PC-9 (cell line): ENCODE results near the gene LONP2. TPM values are rescaled to one million over a fixed set of nuclear protein-coding genes. Genes with fewer than 3 reads are reported as not detected.

Source experiments
- BruUV-seq: library from RNA; stranded (reverse); fragments of 400-500 nt; replicated peaks from 2 replicates; lab custom pipeline; 2021; lab: Mats Ljungman, UMichigan
- CTCF ChIA-PET: fragments of 300-600 bp; sonication (Branson Sonifier 250); formaldehyde crosslinking; loops from one replicate; lab custom pipeline; 2022; ENCODE audit warnings: antibody characterized with exemption; lab: Charles Lee
- POLR2A ChIA-PET: fragments of 300-600 bp; sonication (Branson Sonifier 250); formaldehyde crosslinking; loops from one replicate; lab custom pipeline; 2022; ENCODE audit warnings: antibody characterized with exemption; ENCODE audit not compliant: unreplicated experiment; lab: Charles Lee
- DNase-seq, 2 experiments: peaks; one replicate each; pipeline versions ENCODE4 v3.0.0 to v3.0.0-alpha.2; 2015 to 2022; ENCODE audit warnings: mixed read lengths in 1 of 2
- H2AFZ ChIP-seq: fragments of 200-600 bp; sonication (generic); 2 replicates; pipeline ENCODE4 v1.8.1; 2017; ENCODE audit warnings: antibody characterized with exemption
- H3F3A ChIP-seq: fragments of 200-600 bp; sonication (generic); 2 replicates; pipeline ENCODE4 v1.8.1; 2017; ENCODE audit warnings: antibody characterized with exemption, mild to moderate bottlenecking, low read depth; ENCODE audit not compliant: insufficient read depth
- H3K27ac ChIP-seq: fragments of 200-600 bp; sonication (generic); 2 replicates; pipeline ENCODE4 v1.6.1; 2016; ENCODE audit warnings: mixed run types
- H3K27me3 ChIP-seq: fragments of 200-600 bp; sonication (generic); 2 replicates; pipeline ENCODE4 v1.6.1; 2016; ENCODE audit warnings: low read depth, mixed run types; ENCODE audit not compliant: insufficient read depth
- H3K36me3 ChIP-seq: fragments of 200-600 bp; sonication (generic); 2 replicates; pipeline ENCODE4 v1.6.1; 2016; ENCODE audit warnings: low read depth, mixed run types
- H3K4me1 ChIP-seq: fragments of 200-600 bp; sonication (generic); replicated peaks from 2 replicates; pipeline ENCODE4 v1.6.1; 2016; ENCODE audit warnings: mixed run types; ENCODE audit not compliant: insufficient read depth
- H3K4me2 ChIP-seq: fragments of 200-600 bp; sonication (generic); 2 replicates; pipeline ENCODE4 v1.6.1; 2017; ENCODE audit warnings: mixed run types
- H3K4me3 ChIP-seq: fragments of 200-600 bp; sonication (generic); 2 replicates; pipeline ENCODE4 v1.6.1; 2016; ENCODE audit warnings: mixed run types
- H3K79me2 ChIP-seq: fragments of 200-600 bp; sonication (generic); 2 replicates; pipeline ENCODE4 v1.6.1; 2017; ENCODE audit warnings: low read depth, mixed run types
- H3K9me2 ChIP-seq: fragments of 200-600 bp; sonication (generic); 2 replicates; pipeline ENCODE4 v1.8.1; 2017; ENCODE audit warnings: mild to moderate bottlenecking; ENCODE audit not compliant: insufficient read depth
- H3K9me3 ChIP-seq: fragments of 200-600 bp; sonication (generic); 2 replicates; pipeline ENCODE4 v1.8.1; 2016; ENCODE audit warnings: low read depth; ENCODE audit not compliant: insufficient read depth
- H4K20me1 ChIP-seq: fragments of 200-600 bp; sonication (generic); 2 replicates; pipeline ENCODE4 v1.8.1; 2017; ENCODE audit not compliant: insufficient read depth
- CTCF ChIP-seq: fragments of 200-600 bp; sonication (generic); conservative IDR thresholded peaks from 2 replicates; pipeline ENCODE4 v1.6.1; 2017; ENCODE audit warnings: mixed run types, antibody characterized with exemption, mild to moderate bottlenecking, moderate library complexity
- EZH2 ChIP-seq: fragments of 200-600 bp; sonication (generic); IDR thresholded peaks from 2 replicates; pipeline ENCODE4 v1.8.0; 2017; ENCODE audit warnings: antibody characterized with exemption, low read depth
- intact Hi-C: fragments of 100-400 bp; cut with micrococcal nuclease; formaldehyde crosslinking; loops from one replicate; pipeline ENCODE4 v1.10.0; 2022; ENCODE audit not compliant: unreplicated experiment
- total RNA-seq: library from RNA; stranded (reverse); gene quantifications from 2 replicates; pipeline ENCODE4 v1.2.3, GENCODE V29; 2021

Gene LONP2
- total RNA-seq, 1 experiment from 2014 or later = 47.0 TPM

- no peaks in the 10 kb centered on the region for H3K79me2 ChIP-seq
- CTCF ChIA-PET = interaction anchor here (0.6 kb wide), 1 partner anchor 33 kb away, joined by 6 read pairs; no protein-coding TSS in a partner anchor
These were observed 43.1 kb downstream of the LONP2 start for GRCh38 chr16:48287239-48287638.

GRCh38 chr16:48291303-48291702 lies 47.2 kb downstream of the LONP2 start:
- DNase-seq = no peak
- TF ChIP-seq CTCF (no peak), EZH2 (no peak)
- intact Hi-C loops = no loop called here
- no peaks in the 10 kb centered on the region; the same call in 1 of the 2 replicates for H3K79me2 ChIP-seq
- no peak overlapping the region for H3K4me2 ChIP-seq
- H3K27me3 ChIP-seq = no peaks in the 10 kb centered on the region
- BruUV-seq = no TSS peak
- no peak overlapping the region for H3K27ac ChIP-seq
- H4K20me1 ChIP-seq = no peaks in the 10 kb centered on the region
- H3K9me2 ChIP-seq = no peaks in the 10 kb centered on the region
- H3K9me3 ChIP-seq = peaks cover 4% of the 10 kb centered on the region; the same call in 1 of the 2 replicates
- H3K36me3 ChIP-seq = peaks cover 14% of the 10 kb centered on the region; the same call in 1 of the 2 replicates
- ChIA-PET CTCF (no interaction called here), POLR2A (no interaction called here)
- peaks cover 18% of the 10 kb centered on the region for H3F3A ChIP-seq
- no peak overlapping the region for H3K4me3 ChIP-seq
- peaks cover 30% of the 10 kb centered on the region for H3K4me1 ChIP-seq
- no peak overlapping the region for H2AFZ ChIP-seq

More at GRCh38 chr16:48287239-48287638, 43.1 kb downstream of the LONP2 start:
- BruUV-seq = no TSS peak
- Histone ChIP-seq H3F3A (no peaks in the 10 kb centered on the region), H3K4me3 (no peak overlapping the region), H3K27me3 (no peaks in the 10 kb centered on the region), H3K9me2 (no peaks in the 10 kb centered on the region), H4K20me1 (no peaks in the 10 kb centered on the region), H2AFZ (no peak overlapping the region), H3K9me3 (peaks cover 4% of the 10 kb centered on the region; the same call in 1 of the 2 replicates), H3K4me1 (0 out of 2 replicates have a peak, but pooled peaks cover under 1% of the 10 kb centered on the region), H3K27ac (no peak overlapping the region), H3K36me3 (peaks cover 33% of the 10 kb centered on the region), H3K4me2 (no peak overlapping the region)
- no peak for DNase-seq
- intact Hi-C loops = no loop called here
- POLR2A ChIA-PET = interaction anchor here (0.7 kb wide), 1 partner anchor 37 kb away, joined by 4 read pairs; no protein-coding TSS in a partner anchor
- TF ChIP-seq EZH2 (no peak), CTCF (no peak)

- TF ChIP-seq CTCF (no peak), EZH2 (no peak)
- Histone ChIP-seq H3K4me2 (no peak overlapping the region), H3K27me3 (no peaks in the 10 kb centered on the region), H3K36me3 (peaks cover 17% of the 10 kb centered on the region; the same call in 1 of the 2 replicates), H3K79me2 (no peaks in the 10 kb centered on the region; the same call in 1 of the 2 replicates), H3K9me2 (no peaks in the 10 kb centered on the region), H3K9me3 (peaks cover 4% of the 10 kb centered on the region; the same call in 1 of the 2 replicates), H3K27ac (no peak overlapping the region), H3K4me3 (no peak overlapping the region), H3F3A (peaks cover 19% of the 10 kb centered on the region), H4K20me1 (no peaks in the 10 kb centered on the region), H3K4me1 (peaks cover 34% of the 10 kb centered on the region), H2AFZ (no peak overlapping the region)
- intact Hi-C loops = no loop called here
- ChIA-PET POLR2A (no interaction called here), CTCF (no interaction called here)
- BruUV-seq = no TSS peak
- DNase-seq = no peak
These were observed 47.7 kb downstream of the LONP2 start for GRCh38 chr16:48291754-48292153.
